Measurements from ENCODE around the gene TOP2B.

GRCh38 chr3:25697553-25697952 is 32.8 kb upstream of the TOP2B start:
- no peak for TF ChIP-seq POLR2A (IDR thresholded peaks at IDR 0.05)
- no peak for TF ChIP-seq CTCF (IDR thresholded peaks at IDR 0.05)

Measured in stomach (tissue), 4 donors.